Measurements from ENCODE around the gene ORM2. TPM values are rescaled to one million over a fixed set of nuclear protein-coding genes. Genes with fewer than 3 reads are reported as not detected.

ORM2 gene
- total RNA-seq, 2 donors from 2014 or later, result 0.59 to 0.80 TPM

DNA sequence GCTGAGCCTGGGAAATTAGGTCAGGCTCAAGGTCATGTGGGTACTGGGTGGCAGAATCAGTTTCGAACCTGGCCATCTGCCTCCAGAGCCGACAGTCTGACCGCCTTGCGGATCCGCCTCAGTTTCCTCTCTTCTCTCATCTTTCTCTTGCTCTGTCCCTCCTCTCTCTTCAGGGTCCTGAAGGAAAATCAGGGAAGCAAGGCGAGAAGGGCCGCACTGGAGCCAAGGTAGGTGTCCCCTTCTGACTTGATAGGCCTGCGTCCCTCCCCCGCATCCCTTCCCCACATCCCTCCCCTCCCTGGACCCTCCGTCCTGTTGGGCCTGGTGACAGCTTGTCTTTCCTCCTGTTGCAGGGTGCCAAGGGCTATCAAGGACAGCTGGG is 47.6 kb upstream of the ORM2 start:
- Mint-ChIP-seq H3K27ac (no peak overlapping the region), H3K36me3 (ENCODE audit: low read depth) (peaks cover 28% of the 10 kb centered on the region), H3K9me3 (no peaks in the 10 kb centered on the region), H3K4me3 (no peak overlapping the region), H3K27me3 (ENCODE audit: insufficient read depth) (no peaks in the 10 kb centered on the region), H3K4me1 (no peaks in the 10 kb centered on the region)
- H3K4me3 ChIP-seq (ENCODE audit: low read length), result no peak overlapping the region
- no peak overlapping the region for H3K9ac ChIP-seq (ENCODE audit: extremely low read depth, low read length, poor library complexity, severe bottlenecking)
- peaks cover 60% of the 10 kb centered on the region for H3K36me3 ChIP-seq (ENCODE audit: control insufficient read depth, insufficient read depth, low read length)
- H3K27me3 ChIP-seq (ENCODE audit: control insufficient read depth, insufficient read depth, low read length, poor library complexity, severe bottlenecking), result no peaks in the 10 kb centered on the region
- H3K9me3 ChIP-seq (ENCODE audit: control insufficient read depth, low read length), result no peaks in the 10 kb centered on the region
- no peak overlapping the region for H3K27ac ChIP-seq (ENCODE audit: low read depth, low read length)
- H3K4me1 ChIP-seq (ENCODE audit: control insufficient read depth, insufficient read depth, low read length), result no peaks in the 10 kb centered on the region
- WGBS, 2 experiments (ENCODE audit: insufficient coverage in 1 of 2, insufficient read length in 1 of 2), result 87 to 93% methylated on average over 8 to 10 of the region's 10 CpGs
- no peak for DNase-seq
- TF ChIP-seq, protein P1, sequence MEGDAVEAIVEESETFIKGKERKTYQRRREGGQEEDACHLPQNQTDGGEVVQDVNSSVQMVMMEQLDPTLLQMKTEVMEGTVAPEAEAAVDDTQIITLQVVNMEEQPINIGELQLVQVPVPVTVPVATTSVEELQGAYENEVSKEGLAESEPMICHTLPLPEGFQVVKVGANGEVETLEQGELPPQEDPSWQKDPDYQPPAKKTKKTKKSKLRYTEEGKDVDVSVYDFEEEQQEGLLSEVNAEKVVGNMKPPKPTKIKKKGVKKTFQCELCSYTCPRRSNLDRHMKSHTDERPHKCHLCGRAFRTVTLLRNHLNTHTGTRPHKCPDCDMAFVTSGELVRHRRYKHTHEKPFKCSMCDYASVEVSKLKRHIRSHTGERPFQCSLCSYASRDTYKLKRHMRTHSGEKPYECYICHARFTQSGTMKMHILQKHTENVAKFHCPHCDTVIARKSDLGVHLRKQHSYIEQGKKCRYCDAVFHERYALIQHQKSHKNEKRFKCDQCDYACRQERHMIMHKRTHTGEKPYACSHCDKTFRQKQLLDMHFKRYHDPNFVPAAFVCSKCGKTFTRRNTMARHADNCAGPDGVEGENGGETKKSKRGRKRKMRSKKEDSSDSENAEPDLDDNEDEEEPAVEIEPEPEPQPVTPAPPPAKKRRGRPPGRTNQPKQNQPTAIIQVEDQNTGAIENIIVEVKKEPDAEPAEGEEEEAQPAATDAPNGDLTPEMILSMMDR (conservative IDR thresholded peaks at IDR 0.05), result no peak

DNA sequence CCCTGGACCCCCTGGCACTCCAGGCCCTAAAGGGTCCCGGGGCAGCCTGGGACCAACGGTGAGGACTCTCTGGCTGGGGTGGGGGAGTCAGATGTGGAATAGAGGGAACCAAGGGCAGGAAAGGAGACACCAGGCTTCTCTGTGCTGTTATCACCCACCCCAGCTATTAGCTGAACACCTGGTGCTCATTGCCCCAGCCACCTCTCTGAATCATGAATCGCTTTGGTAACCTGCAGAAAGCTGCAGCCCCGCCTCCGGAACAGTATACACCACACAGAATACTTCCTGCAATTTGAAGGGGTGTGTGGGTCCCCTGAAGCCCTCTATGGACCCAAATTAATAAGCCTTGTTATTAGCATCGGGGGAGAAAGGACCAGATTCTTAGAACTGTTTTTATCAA is 47.2 kb upstream of the ORM2 start:
- H3K9me3 Mint-ChIP-seq, result no peaks in the 10 kb centered on the region
- no peaks in the 10 kb centered on the region for H3K9me3 ChIP-seq (ENCODE audit: control insufficient read depth, low read length)

DNA sequence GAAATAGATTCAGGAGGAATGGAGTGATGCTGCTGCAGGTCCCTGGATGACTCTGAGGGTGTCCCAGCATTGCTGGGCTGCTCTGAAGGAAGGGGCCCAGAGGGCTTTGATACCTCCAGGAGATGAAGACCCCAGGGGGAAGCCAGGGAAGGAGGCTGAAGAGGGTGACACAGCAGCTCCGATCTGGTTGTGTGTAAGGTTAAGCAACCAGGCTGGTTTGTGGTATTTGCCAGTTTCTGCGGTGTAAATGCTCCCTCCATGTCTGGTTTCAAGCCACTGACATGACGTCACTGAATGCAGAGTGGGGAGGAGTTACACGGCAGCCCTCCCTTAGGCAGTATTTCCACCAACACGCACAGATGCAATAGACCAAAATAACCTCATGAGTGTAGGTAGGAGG is 46.7 kb upstream of the ORM2 start:
- WGBS, 2 experiments (ENCODE audit: insufficient coverage in 1 of 2, insufficient read length in 1 of 2), result 93% methylated on average over 5 of the region's 5 CpGs; no CpG with 5 or more reads in 1 of the 2 experiments
- Mint-ChIP-seq H3K4me1 (no peaks in the 10 kb centered on the region), H3K9me3 (no peaks in the 10 kb centered on the region), H3K27ac (no peak overlapping the region), H3K27me3 (ENCODE audit: insufficient read depth) (no peaks in the 10 kb centered on the region), H3K36me3 (ENCODE audit: low read depth) (peaks cover 22% of the 10 kb centered on the region), H3K4me3 (no peak overlapping the region)
- Histone ChIP-seq H3K36me3 (ENCODE audit: control insufficient read depth, insufficient read depth, low read length) (peaks cover 60% of the 10 kb centered on the region), H3K4me1 (ENCODE audit: control insufficient read depth, insufficient read depth, low read length) (no peaks in the 10 kb centered on the region), H3K9me3 (ENCODE audit: control insufficient read depth, low read length) (no peaks in the 10 kb centered on the region), H3K27ac (ENCODE audit: low read depth, low read length) (no peak overlapping the region), H3K9ac (ENCODE audit: extremely low read depth, low read length, poor library complexity, severe bottlenecking) (no peak overlapping the region), H3K27me3 (ENCODE audit: control insufficient read depth, insufficient read depth, low read length, poor library complexity, severe bottlenecking) (no peaks in the 10 kb centered on the region), H3K4me3 (ENCODE audit: low read length) (no peak overlapping the region)
- DNase-seq, result peak; percentile 42
- TF ChIP-seq, protein P1 (conservative IDR thresholded peaks at IDR 0.05), result no peak

More for the DNA sequence above, 47.2 kb upstream of the ORM2 start:
- DNase-seq, result peak; percentile 29
- Histone ChIP-seq H3K9ac (ENCODE audit: extremely low read depth, low read length, poor library complexity, severe bottlenecking) (no peak overlapping the region), H3K36me3 (ENCODE audit: control insufficient read depth, insufficient read depth, low read length) (peaks cover 60% of the 10 kb centered on the region), H3K4me1 (ENCODE audit: control insufficient read depth, insufficient read depth, low read length) (no peaks in the 10 kb centered on the region), H3K27ac (ENCODE audit: low read depth, low read length) (no peak overlapping the region), H3K27me3 (ENCODE audit: control insufficient read depth, insufficient read depth, low read length, poor library complexity, severe bottlenecking) (no peaks in the 10 kb centered on the region), H3K4me3 (ENCODE audit: low read length) (no peak overlapping the region)
- H3K4me3 Mint-ChIP-seq, result no peak overlapping the region
- no peak overlapping the region for H3K27ac Mint-ChIP-seq
- TF ChIP-seq, protein P1 (conservative IDR thresholded peaks at IDR 0.05), result no peak
- no peaks in the 10 kb centered on the region for H3K4me1 Mint-ChIP-seq
- H3K36me3 Mint-ChIP-seq (ENCODE audit: low read depth), result peaks cover 24% of the 10 kb centered on the region
- WGBS, 2 experiments (ENCODE audit: insufficient coverage in 1 of 2, insufficient read length in 1 of 2), result 92 to 96% methylated on average over 6 of the region's 6 CpGs
- no peaks in the 10 kb centered on the region for H3K27me3 Mint-ChIP-seq (ENCODE audit: insufficient read depth)

All from endodermal cell (in vitro differentiated cells).